Liver (tissue), 9 donors: ENCODE measurements around the gene MRPL51. TPM values are rescaled to one million over a fixed set of nuclear protein-coding genes. Genes with fewer than 3 reads are reported as not detected.

ENCODE experiments used
- DNase-seq: peaks from one replicate; pipeline ENCODE4 v3.0.0-alpha.2; 2017; ENCODE audit warnings: low spot score
- H3K27ac ChIP-seq, 2 donors: one replicate each; pipeline ENCODE4 v1.7.0; 2013; ENCODE audit warnings: inconsistent platforms in 2 of 2, low read length in 2 of 2, control low read depth in 1 of 2, low read depth in 1 of 2, mild to moderate bottlenecking in 1 of 2
- H3K27me3 ChIP-seq, 4 donors: one replicate each; pipeline versions ENCODE4 v1.6.1 to v1.7.0; 2013; ENCODE audit warnings: low read length in 3 of 4, inconsistent platforms in 1 of 4, mild to moderate bottlenecking in 1 of 4, moderate library complexity in 1 of 4; ENCODE audit not compliant: control insufficient read depth in 4 of 4, insufficient read depth in 4 of 4
- H3K36me3 ChIP-seq, 4 donors: one replicate each; pipeline versions ENCODE4 v1.6.1 to v1.7.0; 2013; ENCODE audit warnings: low read length in 3 of 4, mild to moderate bottlenecking in 3 of 4, low read depth in 1 of 4, moderate library complexity in 1 of 4; ENCODE audit not compliant: control insufficient read depth in 4 of 4, insufficient read depth in 3 of 4
- H3K4me1 ChIP-seq, 4 donors: one replicate each; pipeline versions ENCODE4 v1.6.1 to v1.7.0; 2013; ENCODE audit warnings: low read length in 3 of 4, mild to moderate bottlenecking in 3 of 4, moderate library complexity in 1 of 4; ENCODE audit not compliant: control insufficient read depth in 4 of 4, insufficient read depth in 4 of 4
- H3K4me3 ChIP-seq, 3 donors: one replicate each; pipeline versions ENCODE4 v1.6.1 to v1.7.0; 2013; ENCODE audit warnings: low read length in 3 of 3, control low read depth in 1 of 3, low read depth in 1 of 3, mild to moderate bottlenecking in 1 of 3
- H3K9ac ChIP-seq, 2 donors: one replicate each; pipeline ENCODE4 v1.7.0; 2013; ENCODE audit warnings: low read length in 2 of 2, mild to moderate bottlenecking in 2 of 2, moderate library complexity in 2 of 2, control low read depth in 1 of 2, low read depth in 1 of 2
- H3K9me3 ChIP-seq, 4 donors: one replicate each; pipeline versions ENCODE4 v1.6.1 to v1.7.0; 2013; ENCODE audit warnings: low read length in 3 of 4; ENCODE audit not compliant: control insufficient read depth in 4 of 4
- ATF3 ChIP-seq: IDR thresholded peaks from 2 replicates; pipeline ENCODE4 v1.6.1; 2016; ENCODE audit warnings: antibody characterized with exemption
- CTCF ChIP-seq: fragments of 150-350 bp; IDR thresholded peaks from 2 replicates; pipeline ENCODE4 v1.5.1; 2017; ENCODE audit warnings: improper control_type of control experiment, low read depth, low read length; ENCODE audit not compliant: missing input control
- EGR1 ChIP-seq, 2 donors: IDR thresholded peaks; 2 replicates each; pipeline ENCODE4 v1.6.1; 2016 to 2018; ENCODE audit warnings: antibody characterized with exemption in 2 of 2, low read depth in 2 of 2
- FOXA1 ChIP-seq: IDR thresholded peaks from 2 replicates; pipeline ENCODE4 v1.6.1; 2016; ENCODE audit warnings: antibody characterized with exemption
- GABPA ChIP-seq, 2 donors: IDR thresholded peaks in 1 of 2; conservative IDR thresholded peaks in 1 of 2; 2 replicates each; pipeline ENCODE4 v1.6.1; 2016; ENCODE audit warnings: antibody characterized with exemption in 2 of 2, mild to moderate bottlenecking in 1 of 2, moderate library complexity in 1 of 2
- HNF4A ChIP-seq, 2 donors: conservative IDR thresholded peaks; 2 replicates each; pipeline ENCODE4 v1.6.1; 2016; ENCODE audit warnings: antibody characterized with exemption in 2 of 2, mild to moderate bottlenecking in 2 of 2
- NR2F2 ChIP-seq: IDR thresholded peaks from 2 replicates; pipeline ENCODE4 v1.6.1; 2016; ENCODE audit warnings: antibody characterized with exemption
- RAD21 ChIP-seq, 2 donors: IDR thresholded peaks; 2 replicates each; pipeline ENCODE4 v1.6.1; 2016; ENCODE audit warnings: antibody characterized with exemption in 2 of 2, mild to moderate bottlenecking in 2 of 2
- REST ChIP-seq: IDR thresholded peaks from 2 replicates; pipeline ENCODE4 v1.6.1; 2016; ENCODE audit warnings: antibody characterized with exemption, mild to moderate bottlenecking
- RXRA ChIP-seq, 2 donors: IDR thresholded peaks; 2 replicates each; pipeline ENCODE4 v1.6.1; 2017 to 2018; ENCODE audit warnings: antibody characterized with exemption in 2 of 2, mild to moderate bottlenecking in 1 of 2
- SP1 ChIP-seq: IDR thresholded peaks from 2 replicates; pipeline ENCODE4 v1.6.1; 2018; ENCODE audit warnings: antibody characterized with exemption, mild to moderate bottlenecking
- TAF1 ChIP-seq: conservative IDR thresholded peaks from 2 replicates; pipeline ENCODE4 v1.6.1; 2016; ENCODE audit warnings: antibody characterized with exemption, mild to moderate bottlenecking
- YY1 ChIP-seq: IDR thresholded peaks from 2 replicates; pipeline ENCODE4 v1.6.1; 2016; ENCODE audit warnings: antibody characterized with exemption, mild to moderate bottlenecking
- ZBTB33 ChIP-seq: IDR thresholded peaks from 2 replicates; pipeline ENCODE4 v1.6.1; 2016; ENCODE audit warnings: antibody characterized with exemption
- WGBS: extraction: QIAGEN DNeasy Blood & Tissue Kit; methylation state at CpG from one replicate; pipeline ENCODE4 v1.1.7; 2013; 5-methylcytosine and 5-hydroxymethylcytosine counted together
- polyA plus RNA-seq, 2 donors: library from polyadenylated mRNA; stranded (reverse) in 1 of 2; unstranded in 1 of 2; fragments of 200-250 nt in 1 of 2; fragments of >200 nt in 1 of 2; fragmentation: Nextera tagmentation in 1 of 2; extraction: Ambion mirVana in 1 of 2; gene quantifications; one replicate each; pipeline versions ENCODE4 v1.2.1 to v1.2.3, GENCODE V29; 2013 to 2015
- total RNA-seq, 2 donors: library from RNA; depleted of rRNA; stranded (reverse); fragments of >200 nt; gene quantifications; one replicate each; pipeline ENCODE4 v1.2.3, GENCODE V29; 2014
- donor health status: healthy.
- donor health status: healthy.
- donor health status: healthy.
- donor health status: healthy.
- donor health status: healthy.

Gene MRPL51
- total and polyA plus RNA-seq, 4 donors: 37.6 to 163 (median 48.0) TPM

- no peaks in the 10 kb centered on the region for H3K27me3 ChIP-seq
- no peak overlapping the region for H3K4me3 ChIP-seq
- peaks cover 20 to 52% (median 45%) of the 10 kb centered on the region in 4 donors for H3K36me3 ChIP-seq
- TF ChIP-seq CTCF: no peak
- TF ChIP-seq EGR1 (IDR thresholded peaks at IDR 0.05; ENCODE audit: low read depth in 2 of 2): no peak
- no peak for TF ChIP-seq REST
- TF ChIP-seq ZBTB33: no peak
- TF ChIP-seq RAD21 (IDR thresholded peaks at IDR 0.05): no peak
- no peak for TF ChIP-seq TAF1
- TF ChIP-seq FOXA1: no peak
- no peak for TF ChIP-seq NR2F2
- no peak for TF ChIP-seq RXRA (IDR thresholded peaks at IDR 0.05)
- TF ChIP-seq YY1: no peak
- no peak for TF ChIP-seq SP1
- H3K9ac ChIP-seq: no peak overlapping the region
- no peak for DNase-seq
- no peak overlapping the region for H3K27ac ChIP-seq
- no peaks in the 10 kb centered on the region for H3K9me3 ChIP-seq
- H3K4me1 ChIP-seq: peaks cover 3 to 28% (median 18%) of the 10 kb centered on the region in 4 donors
- WGBS: 98% methylated on average over 18 of the region's 18 CpGs
Observed at GRCh38 chr12:6530576-6531260, 37.7 kb upstream of the MRPL51 start.

GRCh38 chr12:6529291-6529737, 36.3 kb upstream of the MRPL51 start:
- DNase-seq: no peak
- Histone ChIP-seq H3K27me3 (no peaks in the 10 kb centered on the region), H3K4me1 (peaks cover 3 to 20% (median 14%) of the 10 kb centered on the region in 4 donors), H3K36me3 (peaks cover 20 to 60% (median 51%) of the 10 kb centered on the region in 4 donors), H3K9me3 (no peaks in the 10 kb centered on the region), H3K4me3 (no peak overlapping the region), H3K9ac (no peak overlapping the region), H3K27ac (no peak overlapping the region)
- 93% methylated on average over 9 of the region's 9 CpGs for WGBS
- no peak for TF ChIP-seq ATF3
- TF ChIP-seq ZBTB33: no peak
- no peak for TF ChIP-seq REST
- no peak for TF ChIP-seq GABPA (IDR thresholded peaks at IDR 0.05 in 1 of 2, conservative IDR thresholded peaks at IDR 0.05 in 1 of 2)
- TF ChIP-seq CTCF: no peak
- no peak for TF ChIP-seq HNF4A (conservative IDR thresholded peaks at IDR 0.05)
- no peak for TF ChIP-seq FOXA1
- no peak for TF ChIP-seq YY1
